NCI-H2081 (cell line): ENCODE data around the gene AHRR.
"Not testable (repeated sequence)": the region's sequence is repeated elsewhere in the genome, so short reads cannot be mapped to it uniquely, and the experiment has no call there.

Experiments used
- DNase-seq, 2 experiments: peaks; one replicate each; lab custom pipeline; 2025; lab: John Stamatoyannopoulos, UW

AHRR gene

DNA sequence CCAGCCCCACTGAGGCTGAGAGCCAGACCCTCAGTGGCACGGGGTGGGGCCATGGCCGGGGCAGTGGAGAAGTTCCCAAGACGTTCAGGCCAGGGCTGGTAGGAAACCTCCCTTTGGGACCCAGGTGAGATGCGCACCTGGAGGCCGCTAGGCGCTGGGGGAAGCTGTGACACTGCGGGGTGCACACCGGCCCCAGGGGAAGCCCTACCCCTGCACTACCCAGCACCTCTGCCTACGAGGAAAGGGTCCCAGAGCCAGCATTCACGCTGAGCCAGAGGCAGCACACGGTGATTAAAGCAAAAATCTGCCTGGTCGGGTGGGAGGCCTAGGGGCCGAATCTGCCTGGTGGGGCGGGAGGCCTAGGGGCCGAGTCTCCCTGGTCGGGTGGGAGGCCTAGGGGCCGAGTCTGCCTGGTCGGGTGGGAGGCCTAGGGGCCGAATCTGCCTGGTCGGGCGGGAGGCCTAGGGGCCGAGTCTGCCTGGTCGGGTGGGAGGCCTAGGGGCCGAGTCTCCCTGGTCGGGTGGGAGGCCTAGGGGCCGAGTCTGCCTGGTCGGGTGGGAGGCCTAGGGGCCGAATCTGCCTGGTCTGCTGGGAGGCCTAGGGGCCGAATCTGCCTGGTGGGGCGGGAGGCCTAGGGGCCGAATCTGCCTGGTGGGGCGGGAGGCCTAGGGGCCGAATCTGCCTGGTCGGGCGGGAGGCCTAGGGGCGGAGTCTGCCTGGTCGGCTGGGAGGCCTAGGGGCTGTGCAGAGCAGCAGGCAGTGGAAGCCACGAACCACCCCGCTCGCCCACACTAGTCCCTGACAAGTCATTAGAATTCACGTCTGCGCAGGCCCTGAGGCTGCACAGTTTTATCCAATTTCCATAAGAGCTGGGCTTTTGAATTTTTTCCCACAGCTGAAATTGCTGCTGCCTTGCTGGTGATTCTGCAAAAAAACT lies 93.7 kb downstream of the AHRR start:
- DNase-seq, result not testable (repeated sequence)

DNA sequence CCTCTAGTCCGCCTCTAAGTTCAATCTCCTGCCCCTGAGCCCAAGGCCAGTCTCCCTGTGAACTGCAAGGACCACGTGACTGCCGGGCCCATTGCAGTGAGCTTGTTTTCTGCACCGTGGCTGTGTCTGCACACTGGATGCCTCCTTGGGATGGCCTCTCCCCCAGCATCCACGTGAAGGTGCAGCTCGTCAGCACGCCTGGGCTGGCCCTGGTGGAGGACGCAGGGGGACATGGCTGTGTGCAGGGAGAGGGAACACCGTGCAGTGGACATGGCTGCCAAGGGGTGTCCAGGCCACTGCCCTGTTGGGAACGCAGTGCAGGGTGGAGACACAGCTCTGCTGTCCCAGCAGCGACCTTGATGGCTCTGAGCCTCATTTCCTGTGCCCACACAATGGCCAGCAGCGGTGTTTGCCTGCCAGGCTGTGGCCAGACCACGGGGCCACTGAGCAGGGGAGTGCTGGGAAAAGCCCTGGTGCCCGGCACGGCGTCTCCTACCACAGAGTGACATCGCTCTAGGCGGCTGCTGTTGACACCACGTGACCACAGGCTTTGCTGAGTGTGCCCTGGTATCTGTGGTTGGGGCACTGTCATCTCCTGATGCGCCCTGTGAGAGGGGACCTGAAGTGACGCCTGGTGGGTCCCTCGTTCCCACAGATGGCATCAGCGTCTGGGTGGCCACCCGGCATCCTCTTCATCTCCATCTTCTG lies 94.6 kb downstream of the AHRR start:
- no peak for DNase-seq

DNA sequence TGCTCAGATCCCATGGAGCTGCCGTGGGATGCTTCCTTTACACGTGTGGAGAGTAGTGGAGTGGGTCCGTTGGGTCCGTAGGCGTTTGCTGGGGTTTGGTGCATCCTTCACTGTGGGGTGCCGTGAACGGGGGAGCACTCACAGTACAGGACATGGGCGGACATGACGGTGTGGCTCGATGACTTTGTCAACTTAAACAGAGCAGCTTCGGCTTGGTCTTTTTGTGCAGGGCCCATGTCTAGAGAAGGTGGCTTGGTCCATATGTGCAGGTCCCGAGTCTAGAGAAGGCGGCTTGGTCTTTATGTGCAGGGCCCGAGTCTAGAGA lies 95.1 kb downstream of the AHRR start:
- no peak for DNase-seq

DNA sequence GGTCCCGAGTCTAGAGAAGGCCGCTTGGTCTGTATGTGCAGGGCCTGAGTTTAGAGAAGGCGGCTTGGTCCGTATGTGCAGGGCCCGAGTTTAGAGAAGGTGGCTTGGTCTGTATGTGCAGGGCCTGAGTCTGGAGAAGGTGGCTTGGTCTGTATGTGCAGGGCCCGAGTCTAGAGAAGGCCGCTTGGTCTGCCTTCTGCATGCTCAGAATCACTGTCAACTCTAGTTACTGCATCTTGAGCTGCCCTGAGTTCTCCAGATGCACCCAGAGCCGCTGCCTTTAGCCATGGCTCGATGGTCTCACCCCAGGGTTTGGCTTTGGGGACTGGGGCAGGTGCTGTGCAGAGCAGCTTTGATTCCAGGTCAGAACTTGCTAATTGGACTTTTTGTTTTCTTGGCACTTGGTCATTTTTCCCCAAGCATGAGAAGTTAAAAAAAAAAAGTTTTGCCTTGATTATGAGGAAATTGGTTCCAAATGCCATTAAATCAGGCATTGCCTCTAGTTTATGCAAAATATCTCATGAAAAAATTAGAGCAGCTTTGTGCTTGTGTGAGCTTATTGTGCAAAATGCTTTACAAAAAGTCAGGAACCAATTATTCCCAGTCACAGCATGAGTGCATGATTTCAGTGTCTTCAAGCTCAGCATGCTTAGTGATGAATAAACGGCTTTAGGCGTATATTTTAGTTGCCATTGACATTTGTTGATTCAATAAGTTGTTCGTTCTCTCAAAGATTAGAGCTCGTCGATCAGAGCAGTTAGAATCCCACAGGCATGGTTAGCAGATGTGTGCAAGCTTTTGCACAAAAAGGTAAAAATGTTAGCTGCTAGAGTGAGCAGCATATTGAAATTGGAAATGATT lies 96.0 kb downstream of the AHRR start:
- peak; percentile 79 to 96 for DNase-seq

DNA sequence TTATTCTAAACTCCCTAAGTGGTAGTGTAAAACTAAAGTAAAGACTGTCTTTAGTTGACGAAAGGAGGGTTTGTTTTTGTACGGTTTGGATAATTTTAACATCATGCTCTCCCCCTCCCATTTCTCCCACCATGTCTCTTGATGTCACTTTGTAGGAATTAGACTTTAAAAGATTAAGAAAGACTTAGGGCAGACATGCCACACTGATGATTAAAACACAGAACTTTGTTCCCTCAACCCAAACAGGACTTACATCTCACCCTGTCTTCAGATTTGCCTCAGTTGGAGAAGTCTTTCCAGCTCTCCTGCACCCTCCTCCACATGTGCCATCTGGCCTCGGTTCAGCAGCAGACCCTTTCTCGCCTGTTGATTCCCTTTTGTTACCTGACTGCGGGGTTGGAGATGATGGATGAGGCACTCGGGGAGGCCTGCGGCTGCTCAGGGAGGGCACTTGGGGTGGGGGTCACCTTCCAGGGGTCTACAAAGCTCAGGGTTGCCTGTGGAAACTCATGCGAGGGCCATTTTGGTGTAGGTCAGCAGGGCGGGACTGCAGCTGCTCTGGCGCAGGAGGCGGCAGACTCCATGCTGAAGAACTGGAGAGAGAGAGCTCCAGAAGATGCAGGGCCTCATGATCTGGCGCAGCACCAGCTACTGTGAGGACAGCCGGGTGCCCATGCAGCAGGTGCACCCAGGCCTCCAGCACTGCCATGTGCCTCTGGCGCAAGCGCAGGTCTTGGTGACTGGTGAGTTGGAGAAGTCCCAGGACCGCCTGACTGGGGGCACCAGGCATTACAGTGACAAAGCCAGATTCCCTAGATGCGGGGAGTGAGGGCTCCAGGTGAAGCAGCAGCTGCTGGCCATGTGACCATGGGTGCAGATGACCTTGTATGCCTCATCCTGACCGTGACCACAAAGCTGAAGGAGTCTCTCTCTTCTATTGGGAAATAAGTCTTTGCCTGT lies 96.9 kb downstream of the AHRR start:
- DNase-seq, result peak; percentile 83 to 97

DNA sequence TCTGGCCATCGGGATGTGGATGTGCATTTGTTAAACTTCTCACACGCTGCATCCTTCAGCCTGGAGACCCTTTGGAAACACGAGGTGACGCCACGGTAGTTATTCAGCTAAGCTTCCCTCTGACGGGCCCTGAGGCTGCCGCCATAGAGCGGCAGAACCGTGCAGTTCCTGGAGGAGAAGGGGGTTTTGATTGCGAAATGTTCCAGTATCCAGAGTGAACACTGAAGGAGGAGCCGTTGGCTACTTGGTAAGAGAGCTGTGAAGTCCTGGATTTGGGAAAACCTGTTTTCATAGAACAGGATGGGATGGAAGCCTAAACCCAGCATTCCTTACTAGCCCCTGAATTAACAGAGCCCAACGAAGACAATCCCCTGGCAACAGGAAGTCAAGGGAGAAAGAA lies 98.5 kb downstream of the AHRR start:
- DNase-seq, result no peak

DNA sequence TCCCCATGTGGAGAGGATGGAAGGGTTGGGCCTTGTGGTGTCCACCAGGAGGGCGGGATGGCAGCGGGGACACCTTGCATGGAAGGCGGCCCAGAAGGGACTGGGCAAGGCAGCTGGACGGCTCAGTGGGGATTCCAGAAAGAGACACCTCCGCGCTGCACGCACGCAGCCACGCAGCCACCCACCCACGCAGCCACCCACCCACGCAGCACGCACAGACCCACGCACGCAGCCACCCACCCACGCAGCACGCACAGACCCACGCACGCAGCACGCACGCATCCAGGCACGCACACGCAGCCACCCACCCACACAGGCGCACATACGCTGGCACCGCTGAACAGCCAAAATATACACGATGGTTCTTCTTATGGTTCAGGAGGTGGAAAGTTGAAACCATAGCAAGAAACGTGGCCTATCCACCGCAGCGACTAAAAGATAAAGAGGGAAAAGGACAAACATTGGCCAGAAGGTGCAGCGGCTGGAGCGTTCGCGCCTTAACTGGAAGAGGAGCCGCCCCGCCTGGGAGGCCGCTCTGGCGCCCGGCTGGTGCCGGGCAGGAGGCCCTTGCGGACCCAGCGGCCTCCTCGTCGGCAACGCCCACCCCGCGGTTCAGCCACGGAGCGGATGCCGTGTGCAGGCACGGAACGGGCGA lies 99.2 kb downstream of the AHRR start:
- no peak for DNase-seq

DNA sequence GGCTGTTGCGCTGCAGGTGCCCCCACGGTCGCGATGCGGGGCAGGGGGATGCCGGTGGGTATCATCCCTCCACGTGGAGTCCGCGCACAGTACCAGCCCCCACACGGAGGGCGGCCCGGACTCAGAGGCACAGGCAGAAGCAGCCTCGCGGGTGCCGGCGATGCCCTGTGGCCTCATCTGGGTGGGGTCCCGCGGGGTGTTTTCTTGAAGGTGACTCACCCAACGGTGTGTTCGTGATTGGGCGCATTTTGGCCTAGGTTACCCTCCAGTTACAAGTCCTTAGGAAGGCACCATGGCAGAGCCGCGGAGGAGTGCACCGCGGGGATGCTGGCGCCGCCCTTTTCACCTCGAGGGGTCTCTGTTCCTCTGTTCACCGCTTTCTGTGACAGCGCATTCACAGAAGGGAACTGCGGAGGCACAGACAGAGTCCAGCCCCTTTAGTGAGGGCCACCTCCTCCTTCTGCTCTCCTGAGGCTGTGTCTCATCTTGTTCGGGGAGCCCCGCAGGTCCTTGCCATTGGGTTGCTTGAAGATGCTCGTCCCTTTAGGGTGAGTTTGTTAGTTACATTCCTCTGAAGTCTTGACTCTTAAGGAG lies 99.9 kb downstream of the AHRR start:
- DNase-seq, result no peak

DNA sequence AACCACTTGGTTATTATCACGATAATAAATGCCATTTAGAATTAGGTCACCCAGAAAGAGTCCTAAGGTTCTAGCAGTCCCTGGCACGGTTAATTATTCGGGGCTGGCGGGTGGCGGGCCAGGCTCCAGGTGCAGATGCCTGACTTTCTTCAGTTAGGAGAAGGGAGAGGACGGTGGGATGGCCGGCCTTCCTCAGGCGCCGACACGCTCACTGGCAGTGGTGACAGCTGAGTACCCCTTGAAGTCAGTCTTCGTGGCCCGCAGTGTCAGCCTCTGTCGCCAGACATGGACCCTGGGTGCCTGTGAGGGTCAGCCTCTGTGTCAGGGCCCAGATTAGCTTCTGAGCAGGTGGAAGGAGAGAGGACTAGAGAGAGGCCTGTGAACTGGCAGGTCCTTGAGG lies 100.4 kb downstream of the AHRR start:
- no peak for DNase-seq

DNA sequence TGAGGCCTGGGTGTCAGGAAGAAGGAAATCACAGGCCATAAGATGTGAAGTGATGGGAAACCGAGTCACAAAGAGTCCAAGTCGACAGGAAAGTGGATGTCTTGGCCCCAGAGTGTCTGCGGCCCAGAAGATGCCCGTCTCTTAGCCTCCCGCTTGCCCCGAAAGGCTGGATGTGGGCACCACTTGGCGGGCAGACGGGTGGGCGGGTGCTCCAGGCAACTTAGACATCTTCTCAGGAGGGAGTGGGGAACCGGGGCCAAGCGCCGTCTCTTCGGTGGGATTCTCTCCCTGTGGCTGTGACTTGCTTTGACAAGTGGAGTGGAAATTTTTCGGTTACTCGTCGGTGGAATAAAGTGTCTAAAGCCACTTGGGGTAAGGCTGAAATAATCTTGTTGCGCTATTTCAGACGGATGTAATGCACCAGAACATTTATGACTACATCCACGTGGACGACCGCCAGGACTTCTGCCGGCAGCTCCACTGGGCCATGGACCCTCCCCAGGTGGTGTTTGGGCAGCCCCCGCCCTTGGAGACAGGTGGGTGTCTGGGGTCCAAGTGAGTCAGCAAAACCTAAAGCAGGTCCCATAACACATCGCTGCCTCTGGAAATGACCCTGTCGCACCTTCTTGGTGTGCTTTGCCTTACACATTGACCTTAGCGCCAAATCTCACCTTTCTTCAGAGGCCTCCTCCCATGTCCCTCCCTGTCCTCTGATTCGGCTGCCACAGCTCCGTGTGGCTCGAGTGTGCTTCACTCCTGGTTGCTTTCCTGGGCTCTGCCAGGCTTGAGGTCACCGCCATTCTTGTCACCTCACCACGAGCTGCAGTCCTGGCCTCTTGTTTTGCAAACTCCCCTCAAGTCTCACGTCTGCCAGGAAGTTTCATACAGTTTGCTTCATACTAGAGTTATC lies 101.1 kb downstream of the AHRR start:
- DNase-seq, result no peak

DNA sequence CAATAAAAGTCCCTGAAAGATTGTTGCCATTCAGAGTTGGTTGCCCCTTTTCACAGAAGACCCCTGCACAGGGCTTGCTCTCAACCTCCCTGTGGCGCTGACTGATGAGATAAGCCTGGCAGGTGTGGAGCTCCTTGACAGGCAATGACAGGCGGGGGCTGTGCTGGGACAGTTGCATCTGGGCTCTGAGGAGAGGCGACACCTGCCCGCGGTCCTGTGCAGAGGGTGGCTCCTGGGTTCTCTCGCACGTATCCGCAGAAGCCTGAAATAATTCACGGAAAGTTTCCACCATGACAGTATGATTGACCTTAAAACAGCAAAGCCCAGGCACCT lies 101.7 kb downstream of the AHRR start:
- DNase-seq, result no peak

DNA sequence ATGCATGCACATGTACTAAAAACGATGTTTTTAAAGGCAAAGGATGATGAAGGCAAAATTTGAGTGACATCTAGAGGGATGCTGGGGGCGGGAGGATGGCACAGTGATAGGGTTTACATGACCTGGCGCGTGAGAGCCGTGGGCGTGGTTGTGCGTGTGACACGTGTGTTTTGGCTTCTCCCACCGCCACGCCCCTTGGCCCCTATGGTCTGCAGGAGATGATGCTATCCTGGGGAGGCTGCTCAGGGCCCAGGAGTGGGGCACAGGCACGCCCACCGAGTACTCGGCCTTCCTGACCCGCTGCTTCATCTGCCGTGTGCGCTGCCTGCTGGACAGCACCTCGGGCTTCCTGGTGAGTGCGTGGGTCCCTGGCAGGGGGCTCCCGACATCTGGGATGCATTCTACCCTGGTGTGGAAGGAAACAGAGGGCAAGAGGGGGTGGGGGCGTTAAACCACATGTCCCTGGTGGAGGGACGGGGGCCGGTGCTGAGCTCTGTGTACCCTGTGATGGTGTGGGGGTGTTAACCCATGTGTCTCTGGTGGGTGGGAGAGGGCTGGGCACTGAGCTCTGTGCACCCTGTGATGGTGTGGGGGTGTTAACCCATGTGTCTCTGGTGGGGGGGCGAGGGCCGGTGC lies 102.2 kb downstream of the AHRR start:
- no peak for DNase-seq

DNA sequence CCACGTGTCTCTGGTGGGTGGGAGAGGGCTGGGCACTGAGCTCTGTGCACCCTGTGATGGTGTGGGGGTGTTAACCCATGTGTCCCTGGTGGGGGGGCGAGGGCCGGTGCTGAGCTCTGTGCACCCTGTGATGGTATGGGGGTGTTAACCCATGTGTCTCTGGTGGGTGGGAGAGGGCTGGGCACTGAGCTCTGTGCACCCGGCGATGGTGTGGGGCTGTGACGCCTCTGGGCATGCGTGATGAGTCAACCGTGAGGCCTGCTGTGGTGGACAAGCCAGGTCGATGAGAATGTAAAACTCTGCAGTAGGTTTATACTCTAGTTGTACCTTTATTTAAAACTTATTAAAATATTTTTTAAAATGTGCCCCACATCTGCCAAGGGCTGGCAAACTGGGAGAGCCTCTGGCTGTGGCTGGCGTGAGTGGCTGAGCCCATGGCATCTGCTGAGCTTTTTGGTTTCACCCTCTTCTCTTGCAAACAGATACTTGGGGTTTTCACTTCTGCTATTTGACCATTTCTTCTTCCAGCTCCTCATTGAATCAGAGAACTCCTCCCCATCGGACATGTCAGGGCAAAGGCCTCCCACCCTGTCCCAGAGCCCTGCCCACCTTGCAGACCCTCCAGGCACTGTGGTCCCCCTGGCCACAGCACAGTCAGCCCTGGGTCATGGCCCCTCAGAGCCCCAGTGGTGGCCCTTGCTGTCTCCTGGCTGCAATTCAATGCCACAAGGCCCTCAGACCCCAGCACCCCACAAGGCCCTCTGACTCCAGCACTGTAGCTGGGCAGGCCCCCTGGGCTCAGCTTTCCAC lies 103.0 kb downstream of the AHRR start:
- DNase-seq, result no peak

DNA sequence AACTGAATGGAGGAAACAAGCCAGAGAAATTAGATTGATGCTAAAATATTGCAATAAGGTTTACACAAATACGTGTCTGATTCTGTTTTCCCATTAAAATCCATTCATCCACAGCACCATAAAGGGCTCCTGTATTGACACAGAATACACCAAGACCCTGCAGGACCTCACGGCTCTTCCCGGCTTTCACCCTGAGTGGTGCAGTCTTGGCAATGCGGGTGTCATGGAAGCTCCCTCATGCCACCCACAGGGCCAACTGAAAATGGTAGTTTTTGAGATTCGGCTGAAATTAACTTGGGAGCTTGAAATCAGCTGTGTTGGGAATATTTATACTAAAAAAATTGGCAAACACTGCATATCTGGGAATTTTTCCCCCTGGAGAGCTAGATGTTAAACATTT lies 104.2 kb downstream of the AHRR start:
- DNase-seq, result peak; percentile 31 to 65

DNA sequence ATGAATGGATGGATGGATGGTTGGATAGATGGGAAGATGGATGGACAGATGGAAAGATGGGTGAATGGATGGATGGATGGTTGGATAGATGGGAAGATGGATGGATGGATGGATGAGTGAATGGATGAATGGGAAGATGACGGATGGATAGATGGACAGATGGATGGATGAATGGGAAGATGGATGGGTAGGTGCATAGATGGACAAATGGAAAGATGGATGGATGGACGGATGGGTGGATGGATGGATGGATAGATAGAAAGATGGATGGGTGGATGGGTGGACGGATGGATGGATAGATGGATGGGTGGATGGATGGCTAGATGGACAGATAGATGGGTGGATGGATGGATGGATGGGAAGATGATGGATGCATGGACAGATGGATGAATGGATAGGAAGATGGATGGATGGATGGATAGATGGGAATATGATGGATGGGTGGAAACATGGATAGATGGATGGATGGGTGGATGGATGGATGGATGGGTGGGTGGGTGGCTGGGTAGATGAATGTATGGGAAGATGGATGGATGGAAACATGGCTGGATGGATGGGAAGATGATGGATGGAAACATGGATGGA lies 105.0 kb downstream of the AHRR start:
- no peak for DNase-seq

DNA sequence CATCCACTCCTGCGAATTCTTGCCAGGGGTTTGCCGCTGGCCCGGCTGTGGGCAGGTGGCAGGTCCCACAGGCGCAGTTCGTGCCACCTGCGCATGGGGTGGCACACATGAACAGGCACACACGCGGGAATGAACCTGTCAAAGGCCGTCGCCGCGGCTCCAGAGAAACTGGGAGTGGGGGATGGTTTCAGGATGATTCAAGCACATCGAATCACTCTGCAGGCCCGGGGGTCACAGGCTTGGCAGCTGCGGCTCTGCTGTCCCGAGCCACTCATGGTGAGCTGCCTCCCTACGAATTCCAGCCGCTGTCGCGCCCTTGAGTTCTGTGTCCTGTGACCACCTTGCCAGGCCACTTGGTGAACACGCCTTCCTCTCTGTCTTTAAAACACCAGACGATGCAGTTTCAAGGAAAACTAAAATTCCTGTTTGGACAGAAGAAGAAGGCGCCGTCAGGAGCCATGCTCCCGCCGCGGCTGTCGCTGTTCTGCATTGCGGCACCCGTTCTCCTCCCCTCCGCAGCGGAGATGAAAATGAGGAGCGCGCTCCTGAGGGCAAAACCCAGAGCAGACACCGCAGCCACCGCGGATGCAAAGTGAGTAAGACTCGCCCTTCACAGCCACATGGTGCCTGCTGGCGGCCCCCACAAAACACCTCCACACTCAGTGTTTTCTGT lies 106.0 kb downstream of the AHRR start:
- no peak for DNase-seq

DNA sequence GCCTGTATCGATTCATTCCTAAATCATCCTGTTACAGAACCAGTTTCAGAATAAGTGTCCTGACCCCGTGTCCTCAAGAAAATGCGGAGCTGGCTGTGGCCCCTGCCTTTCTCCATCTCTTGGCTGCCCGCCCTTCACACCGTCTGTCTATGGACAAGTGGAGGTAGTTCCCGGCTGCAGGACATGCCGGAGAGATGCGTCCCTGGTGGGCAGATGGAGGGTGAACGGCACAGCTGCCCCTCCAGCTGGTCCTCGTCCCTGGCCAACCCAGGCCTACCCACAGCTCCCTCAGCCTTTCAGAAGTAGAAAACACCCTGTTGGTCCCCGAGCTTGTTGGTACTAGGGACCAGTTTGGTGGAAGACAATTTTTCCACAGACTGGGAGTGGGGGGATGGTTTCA lies 106.7 kb downstream of the AHRR start:
- DNase-seq, result no peak
